HL-60 (cell line): ENCODE data around the gene DGKI.

Experiments used
- DNase-seq, 2 experiments: peaks; one replicate each; pipeline ENCODE4 v3.0.0-alpha.2; 2010 to 2020; ENCODE audit warnings: low read depth in 1 of 2, low spot score in 1 of 2
- H3K27ac ChIP-seq: fragments of 250-450 bp; sonication (Bioruptor Pico); replicated peaks from 2 replicates; pipeline ENCODE4 v1.5.1; 2020; ENCODE audit warnings: mild to moderate bottlenecking, moderate library complexity
- H3K27me3 ChIP-seq: fragments of 250-450 bp; sonication (Bioruptor Pico); 2 replicates; pipeline ENCODE4 v1.5.1; 2021; ENCODE audit warnings: mild to moderate bottlenecking, moderate library complexity; ENCODE audit not compliant: insufficient read depth, poor library complexity, severe bottlenecking
- H3K4me3 ChIP-seq: replicated peaks from 2 replicates; pipeline ENCODE4 v1.5.1; 2011; ENCODE audit warnings: mild to moderate bottlenecking, control low read depth, low read length; ENCODE audit not compliant: insufficient read depth
- GABPA ChIP-seq: IDR thresholded peaks from 2 replicates; pipeline ENCODE4 v1.6.1; 2012; ENCODE audit warnings: low read depth
- POLR2AphosphoS5 ChIP-seq: IDR thresholded peaks from 2 replicates; pipeline ENCODE4 v1.6.1; 2012; ENCODE audit warnings: low read depth
- SPI1 ChIP-seq: IDR thresholded peaks from 2 replicates; pipeline ENCODE4 v1.6.1; 2012; ENCODE audit warnings: low read depth, mild to moderate bottlenecking, borderline replicate concordance
- TF ChIP-seq, protein P1 (sequence below): IDR thresholded peaks from 2 replicates; pipeline ENCODE4 v1.6.1; 2012; ENCODE audit warnings: low read depth; ENCODE audit not compliant: insufficient replicate concordance
- TF ChIP-seq, protein P2 (sequence below): IDR thresholded peaks from one replicate; pipeline ENCODE4 v1.5.1; 2011; ENCODE audit warnings: low read length, control low read depth, inconsistent platforms; ENCODE audit not compliant: insufficient read depth

DGKI gene

DNA sequence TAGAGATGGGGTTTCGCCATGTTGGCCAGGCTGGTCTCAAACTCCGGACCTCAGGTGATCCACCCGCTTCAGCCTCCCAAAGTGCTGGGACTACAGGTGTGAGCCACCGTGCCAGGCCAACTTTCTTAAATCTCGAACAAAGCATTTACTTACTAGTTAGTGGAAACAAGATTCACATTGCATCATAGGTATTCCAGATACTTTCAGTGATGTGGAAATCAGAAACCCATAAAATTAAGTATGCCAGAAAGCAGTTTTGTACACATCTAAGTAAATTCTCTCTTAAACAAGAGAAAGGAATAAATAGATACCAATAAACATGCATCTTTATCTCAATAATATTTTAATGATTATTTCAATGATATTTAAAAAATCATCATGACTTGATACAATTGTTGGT lies 75.5 kb downstream of the DGKI start:
- no peak for DNase-seq
- H3K4me3 ChIP-seq: no peak overlapping the region
- no peak overlapping the region for H3K27ac ChIP-seq
- TF ChIP-seq GABPA (no peak), POLR2AphosphoS5 (no peak), SPI1 (no peak)
- TF ChIP-seq, protein P1, sequence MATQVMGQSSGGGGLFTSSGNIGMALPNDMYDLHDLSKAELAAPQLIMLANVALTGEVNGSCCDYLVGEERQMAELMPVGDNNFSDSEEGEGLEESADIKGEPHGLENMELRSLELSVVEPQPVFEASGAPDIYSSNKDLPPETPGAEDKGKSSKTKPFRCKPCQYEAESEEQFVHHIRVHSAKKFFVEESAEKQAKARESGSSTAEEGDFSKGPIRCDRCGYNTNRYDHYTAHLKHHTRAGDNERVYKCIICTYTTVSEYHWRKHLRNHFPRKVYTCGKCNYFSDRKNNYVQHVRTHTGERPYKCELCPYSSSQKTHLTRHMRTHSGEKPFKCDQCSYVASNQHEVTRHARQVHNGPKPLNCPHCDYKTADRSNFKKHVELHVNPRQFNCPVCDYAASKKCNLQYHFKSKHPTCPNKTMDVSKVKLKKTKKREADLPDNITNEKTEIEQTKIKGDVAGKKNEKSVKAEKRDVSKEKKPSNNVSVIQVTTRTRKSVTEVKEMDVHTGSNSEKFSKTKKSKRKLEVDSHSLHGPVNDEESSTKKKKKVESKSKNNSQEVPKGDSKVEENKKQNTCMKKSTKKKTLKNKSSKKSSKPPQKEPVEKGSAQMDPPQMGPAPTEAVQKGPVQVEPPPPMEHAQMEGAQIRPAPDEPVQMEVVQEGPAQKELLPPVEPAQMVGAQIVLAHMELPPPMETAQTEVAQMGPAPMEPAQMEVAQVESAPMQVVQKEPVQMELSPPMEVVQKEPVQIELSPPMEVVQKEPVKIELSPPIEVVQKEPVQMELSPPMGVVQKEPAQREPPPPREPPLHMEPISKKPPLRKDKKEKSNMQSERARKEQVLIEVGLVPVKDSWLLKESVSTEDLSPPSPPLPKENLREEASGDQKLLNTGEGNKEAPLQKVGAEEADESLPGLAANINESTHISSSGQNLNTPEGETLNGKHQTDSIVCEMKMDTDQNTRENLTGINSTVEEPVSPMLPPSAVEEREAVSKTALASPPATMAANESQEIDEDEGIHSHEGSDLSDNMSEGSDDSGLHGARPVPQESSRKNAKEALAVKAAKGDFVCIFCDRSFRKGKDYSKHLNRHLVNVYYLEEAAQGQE: no peak
- TF ChIP-seq, protein P2, sequence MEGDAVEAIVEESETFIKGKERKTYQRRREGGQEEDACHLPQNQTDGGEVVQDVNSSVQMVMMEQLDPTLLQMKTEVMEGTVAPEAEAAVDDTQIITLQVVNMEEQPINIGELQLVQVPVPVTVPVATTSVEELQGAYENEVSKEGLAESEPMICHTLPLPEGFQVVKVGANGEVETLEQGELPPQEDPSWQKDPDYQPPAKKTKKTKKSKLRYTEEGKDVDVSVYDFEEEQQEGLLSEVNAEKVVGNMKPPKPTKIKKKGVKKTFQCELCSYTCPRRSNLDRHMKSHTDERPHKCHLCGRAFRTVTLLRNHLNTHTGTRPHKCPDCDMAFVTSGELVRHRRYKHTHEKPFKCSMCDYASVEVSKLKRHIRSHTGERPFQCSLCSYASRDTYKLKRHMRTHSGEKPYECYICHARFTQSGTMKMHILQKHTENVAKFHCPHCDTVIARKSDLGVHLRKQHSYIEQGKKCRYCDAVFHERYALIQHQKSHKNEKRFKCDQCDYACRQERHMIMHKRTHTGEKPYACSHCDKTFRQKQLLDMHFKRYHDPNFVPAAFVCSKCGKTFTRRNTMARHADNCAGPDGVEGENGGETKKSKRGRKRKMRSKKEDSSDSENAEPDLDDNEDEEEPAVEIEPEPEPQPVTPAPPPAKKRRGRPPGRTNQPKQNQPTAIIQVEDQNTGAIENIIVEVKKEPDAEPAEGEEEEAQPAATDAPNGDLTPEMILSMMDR: no peak
- H3K27me3 ChIP-seq: no peaks in the 10 kb centered on the region

DNA sequence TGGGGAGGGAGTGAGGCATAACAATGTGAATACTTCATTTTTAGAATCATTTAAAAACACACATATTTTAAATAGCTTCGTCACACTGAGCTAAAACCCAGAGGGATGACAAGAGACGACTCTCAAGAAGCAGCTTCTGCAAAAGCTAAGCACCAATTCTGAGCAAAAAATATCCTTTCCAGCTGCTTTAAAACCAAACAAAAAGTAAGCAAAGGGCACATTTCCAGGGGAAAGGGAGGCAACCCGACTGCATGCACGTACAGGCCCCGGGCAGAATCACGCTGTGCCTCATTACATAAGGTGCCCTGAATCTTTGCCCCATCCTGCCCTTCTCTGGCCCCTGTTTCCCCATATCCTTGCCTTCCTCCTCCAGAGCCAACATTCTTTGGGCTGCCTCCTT lies 78.4 kb downstream of the DGKI start:
- Histone ChIP-seq H3K27ac (no peak overlapping the region), H3K4me3 (no peak overlapping the region), H3K27me3 (no peaks in the 10 kb centered on the region)
- DNase-seq: no peak
- TF ChIP-seq, protein P2: no peak
- TF ChIP-seq, protein P1: no peak
- TF ChIP-seq POLR2AphosphoS5 (no peak), SPI1 (no peak), GABPA (no peak)

DNA sequence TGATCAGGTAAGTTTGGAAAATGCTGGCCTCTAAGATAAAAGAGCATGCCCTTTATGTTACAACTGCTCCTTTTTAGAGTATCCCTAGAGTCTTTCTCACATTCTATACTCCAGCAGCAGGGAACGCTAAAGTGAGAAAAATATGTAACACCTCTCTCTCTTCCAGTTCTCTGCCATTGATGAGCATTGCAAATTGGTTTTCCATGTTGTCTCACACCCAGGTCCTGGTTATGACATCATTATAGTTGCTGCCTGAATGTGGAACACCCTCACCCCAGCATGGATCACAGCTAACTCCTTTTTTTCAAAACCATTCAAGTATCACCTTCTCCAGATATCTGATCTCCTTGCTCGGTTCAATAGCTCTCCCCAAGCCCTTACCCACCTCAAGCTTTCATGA lies 84.4 kb downstream of the DGKI start:
- TF ChIP-seq POLR2AphosphoS5: no peak
- no peak for TF ChIP-seq GABPA
- TF ChIP-seq, protein P2: no peak
- TF ChIP-seq, protein P1: no peak
- no peak for TF ChIP-seq SPI1
- H3K4me3 ChIP-seq: no peak overlapping the region
- no peak overlapping the region for H3K27ac ChIP-seq
- no peaks in the 10 kb centered on the region for H3K27me3 ChIP-seq
- no peak for DNase-seq
